B cell (primary cell): ENCODE measurements around the gene RAD50. TPM values are rescaled to one million over a fixed set of nuclear protein-coding genes. Genes with fewer than 3 reads are reported as not detected.

Experiments used
- ATAC-seq: fragments of 200-7000 bp; cut with Tn5 transposase; one replicate; pipeline ENCODE4 v1.10.0; 2021; ENCODE audit warnings: low read depth, mild to moderate bottlenecking, moderate number of reproducible peaks, moderate library complexity
- CTCF ChIA-PET: fragments of 350-600 bp; sonication (Branson Sonifier 250); formaldehyde crosslinking; loops from one replicate; lab custom pipeline; 2021; ENCODE audit warnings: antibody characterized with exemption, inconsistent platforms; lab: Charles Lee
- POLR2A ChIA-PET: fragments of 350-600 bp; sonication (Branson Sonifier 250); formaldehyde crosslinking; loops from one replicate; lab custom pipeline; 2021; ENCODE audit warnings: antibody characterized with exemption; lab: Charles Lee
- DNase-seq: peaks from one replicate; pipeline ENCODE4 v3.0.0; 2013
- H2AFZ ChIP-seq: 2 replicates; pipeline ENCODE4 v1.6.1; 2012; ENCODE audit warnings: mild to moderate bottlenecking, low read depth, low read length; ENCODE audit not compliant: insufficient read depth, poor library complexity, severe bottlenecking
- H3K27ac ChIP-seq, 2 donors: 1 replicate in 1 of 2; 2 replicates in 1 of 2; pipeline ENCODE4 v1.5.1; 2012 to 2013; ENCODE audit warnings: low read length in 2 of 2, mild to moderate bottlenecking in 2 of 2, moderate library complexity in 1 of 2
- H3K27me3 ChIP-seq, 4 experiments: fragments of 200-600 bp in 1 of 4; sonication (generic) in 1 of 4; replicated peaks in 1 of 4; 1 replicate in 2 of 4; 2 replicates in 2 of 4; pipeline versions ENCODE4 v1.6.1 to v1.7.0; 2013 to 2016; ENCODE audit warnings: low read length in 3 of 4, mild to moderate bottlenecking in 2 of 4, mixed read lengths in 1 of 4, moderate library complexity in 1 of 4; ENCODE audit not compliant: insufficient read depth in 4 of 4, control insufficient read depth in 3 of 4; ENCODE audit errors: control extremely low read depth in 1 of 4
- H3K36me3 ChIP-seq, 2 experiments: replicated peaks in 1 of 2; 1 replicate in 1 of 2; 2 replicates in 1 of 2; pipeline versions ENCODE4 v1.6.1 to v1.7.1; 2013; ENCODE audit warnings: low read length in 1 of 2; ENCODE audit not compliant: insufficient read depth in 2 of 2, control insufficient read depth in 1 of 2; ENCODE audit errors: control extremely low read depth in 1 of 2, extremely low read depth in 1 of 2
- H3K4me1 ChIP-seq, 2 donors: fragments of 200-600 bp in 1 of 2; sonication (generic) in 1 of 2; 1 replicate in 1 of 2; 2 replicates in 1 of 2; pipeline versions ENCODE4 v1.5.1 to v1.6.1; 2013 to 2017; ENCODE audit warnings: low read length in 2 of 2; ENCODE audit not compliant: control insufficient read depth in 2 of 2, insufficient read depth in 2 of 2
- H3K4me2 ChIP-seq: replicated peaks from 2 replicates; pipeline ENCODE3; 2012; ENCODE audit warnings: mild to moderate bottlenecking, low read depth, low read length; ENCODE audit not compliant: poor library complexity, severe bottlenecking
- H3K4me3 ChIP-seq, 5 experiments: fragments of 200-600 bp in 1 of 5; sonication (generic) in 1 of 5; 1 replicate in 3 of 5; 2 replicates in 2 of 5; pipeline versions ENCODE4 v1.5.1 to v1.7.0; 2011 to 2016; ENCODE audit warnings: low read length in 4 of 5, mild to moderate bottlenecking in 4 of 5, low read depth in 2 of 5, control low read depth in 1 of 5, moderate library complexity in 1 of 5; ENCODE audit not compliant: insufficient read depth in 1 of 5; ENCODE audit errors: control extremely low read depth in 1 of 5, extremely low read depth in 1 of 5
- H3K79me2 ChIP-seq: fragments of 200-600 bp; sonication (generic); one replicate; pipeline ENCODE4 v1.6.0; 2016; ENCODE audit warnings: low read length; ENCODE audit not compliant: control insufficient read depth, insufficient read depth
- H3K9ac ChIP-seq: fragments of 200-600 bp; sonication (generic); 2 replicates; pipeline ENCODE4 v1.6.1; 2017; ENCODE audit warnings: mild to moderate bottlenecking, low read length, moderate library complexity
- H3K9me3 ChIP-seq, 3 donors: one replicate each; pipeline versions ENCODE4 v1.6.1 to v1.7.1; 2013; ENCODE audit warnings: low read length in 2 of 3; ENCODE audit not compliant: control insufficient read depth in 2 of 3, insufficient read depth in 1 of 3; ENCODE audit errors: control extremely low read depth in 1 of 3
- H4K20me1 ChIP-seq: 2 replicates; pipeline ENCODE4 v1.6.0; 2012; ENCODE audit warnings: mild to moderate bottlenecking, low read length; ENCODE audit not compliant: insufficient read depth, control insufficient read depth, poor library complexity, severe bottlenecking
- H3K27ac Mint-ChIP-seq: one replicate; pipeline ENCODE4 v1.8.0; 2021; ENCODE audit warnings: mixed read lengths
- H3K27me3 Mint-ChIP-seq: one replicate; pipeline ENCODE4 v1.8.0; 2021; ENCODE audit warnings: mixed read lengths
- H3K4me1 Mint-ChIP-seq: one replicate; pipeline ENCODE4 v1.8.0; 2021; ENCODE audit warnings: mixed read lengths
- H3K4me3 Mint-ChIP-seq: one replicate; pipeline ENCODE4 v1.8.0; 2021; ENCODE audit warnings: mixed read lengths
- H3K9me3 Mint-ChIP-seq: one replicate; pipeline ENCODE4 v1.8.0; 2022; ENCODE audit warnings: mixed read lengths; ENCODE audit not compliant: insufficient read depth
- EZH2 ChIP-seq: IDR thresholded peaks from 2 replicates; pipeline ENCODE4 v1.6.1; 2012; ENCODE audit warnings: borderline replicate concordance, low read depth, mild to moderate bottlenecking, moderate library complexity, low read length; ENCODE audit not compliant: insufficient read depth, poor library complexity, severe bottlenecking
- WGBS: methylation state at CpG from one replicate; pipeline ENCODE4 v1.1.5; 2013; ENCODE audit warnings: missing lambda C conversion rate; ENCODE audit not compliant: insufficient coverage; 5-methylcytosine and 5-hydroxymethylcytosine counted together
- intact Hi-C: fragments of 100-400 bp; cut with micrococcal nuclease; formaldehyde crosslinking; loops from one replicate; pipeline ENCODE4 v1.10.0; 2022
- polyA plus RNA-seq: library from polyadenylated mRNA; depleted of rRNA; stranded (reverse); fragments of >200 nt; gene quantifications from 2 replicates; pipeline ENCODE4 v1.2.3, GENCODE V29; 2012
- total RNA-seq, 2 donors: library from RNA; stranded (reverse); fragments of 120-200 nt in 1 of 2; gene quantifications; 1 replicate in 1 of 2; 2 replicates in 1 of 2; pipeline versions ENCODE4 v1.2.3 to v1.2.4, GENCODE V29; 2013 to 2022
- TF ChIP-seq, protein P1 (sequence below): fragments of 200-600 bp; IDR thresholded peaks from one replicate; pipeline ENCODE4 v1.8.0; 2022; ENCODE audit warnings: antibody characterized with exemption, mild to moderate bottlenecking

RAD50 gene
- total and polyA plus RNA-seq, 2 donors (not counting 1 experiment from before 2014, with no cell fraction given), result 11.2 to 32.7 TPM

- Histone ChIP-seq H3K9me3 (no peaks in the 10 kb centered on the region), H3K36me3 (peaks cover 0 to 62% of the 10 kb centered on the region in 2 experiments), H3K4me3 (no peak overlapping the region), H3K79me2 (no peaks in the 10 kb centered on the region), H4K20me1 (no peaks in the 10 kb centered on the region), H3K4me2 (no peak overlapping the region), H3K27me3 (no peaks in the 10 kb centered on the region), H2AFZ (no peak overlapping the region), H3K9ac (no peak overlapping the region), H3K4me1 (no peaks in the 10 kb centered on the region), H3K27ac (no peak overlapping the region)
- Mint-ChIP-seq H3K27ac (no peak overlapping the region), H3K27me3 (no peaks in the 10 kb centered on the region), H3K4me1 (no peaks in the 10 kb centered on the region), H3K4me3 (no peak overlapping the region), H3K9me3 (no peaks in the 10 kb centered on the region)
- 100% methylated on average over 1 of the region's 8 CpGs for WGBS
- TF ChIP-seq, protein P1, sequence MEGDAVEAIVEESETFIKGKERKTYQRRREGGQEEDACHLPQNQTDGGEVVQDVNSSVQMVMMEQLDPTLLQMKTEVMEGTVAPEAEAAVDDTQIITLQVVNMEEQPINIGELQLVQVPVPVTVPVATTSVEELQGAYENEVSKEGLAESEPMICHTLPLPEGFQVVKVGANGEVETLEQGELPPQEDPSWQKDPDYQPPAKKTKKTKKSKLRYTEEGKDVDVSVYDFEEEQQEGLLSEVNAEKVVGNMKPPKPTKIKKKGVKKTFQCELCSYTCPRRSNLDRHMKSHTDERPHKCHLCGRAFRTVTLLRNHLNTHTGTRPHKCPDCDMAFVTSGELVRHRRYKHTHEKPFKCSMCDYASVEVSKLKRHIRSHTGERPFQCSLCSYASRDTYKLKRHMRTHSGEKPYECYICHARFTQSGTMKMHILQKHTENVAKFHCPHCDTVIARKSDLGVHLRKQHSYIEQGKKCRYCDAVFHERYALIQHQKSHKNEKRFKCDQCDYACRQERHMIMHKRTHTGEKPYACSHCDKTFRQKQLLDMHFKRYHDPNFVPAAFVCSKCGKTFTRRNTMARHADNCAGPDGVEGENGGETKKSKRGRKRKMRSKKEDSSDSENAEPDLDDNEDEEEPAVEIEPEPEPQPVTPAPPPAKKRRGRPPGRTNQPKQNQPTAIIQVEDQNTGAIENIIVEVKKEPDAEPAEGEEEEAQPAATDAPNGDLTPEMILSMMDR, result no peak
- no peak for TF ChIP-seq EZH2
- CTCF ChIA-PET, result interaction anchor here (0.6 kb wide), 1 partner anchor 1025 kb away, joined by 4 read pairs; no protein-coding TSS in a partner anchor
- intact Hi-C loops, result no loop called here
- DNase-seq (no peak), ATAC-seq (no peak)
- POLR2A ChIA-PET, result no interaction called here
Observed at GRCh38 chr5:132601071-132601728, 44.4 kb downstream of the RAD50 start.

GRCh38 chr5:132607095-132607494 lies 50.3 kb downstream of the RAD50 start:
- H3K4me1 Mint-ChIP-seq, result no peaks in the 10 kb centered on the region
- no peak for DNase-seq
- ATAC-seq, result no peak
- H3K9me3 ChIP-seq, result peaks cover 0 to 2% (median 0%) of the 10 kb centered on the region in 3 donors
- H3K27ac ChIP-seq, result no peak overlapping the region
- peaks cover 2% of the 10 kb centered on the region for H3K9me3 Mint-ChIP-seq
- H4K20me1 ChIP-seq, result no peaks in the 10 kb centered on the region
- no peak overlapping the region for H3K4me2 ChIP-seq
- no peak overlapping the region for H2AFZ ChIP-seq
- H3K9ac ChIP-seq, result no peak overlapping the region
- H3K36me3 ChIP-seq, result peaks cover 3 to 53% of the 10 kb centered on the region in 2 experiments
- no peaks in the 10 kb centered on the region for H3K27me3 Mint-ChIP-seq
- no peak overlapping the region for H3K27ac Mint-ChIP-seq
- intact Hi-C loops, result no loop called here
- no peak for TF ChIP-seq EZH2
- TF ChIP-seq, protein P1, result no peak
- POLR2A ChIA-PET, result no interaction called here
- H3K27me3 ChIP-seq, result no peaks in the 10 kb centered on the region
- no CpG with 5 or more reads among the region's 3 CpGs for WGBS
- no peak overlapping the region for H3K4me3 ChIP-seq
- no peaks in the 10 kb centered on the region for H3K4me1 ChIP-seq
- H3K79me2 ChIP-seq, result no peaks in the 10 kb centered on the region
- CTCF ChIA-PET, result no interaction called here
- no peak overlapping the region for H3K4me3 Mint-ChIP-seq
